ENCODE results near the gene NFATC2.

DNA sequence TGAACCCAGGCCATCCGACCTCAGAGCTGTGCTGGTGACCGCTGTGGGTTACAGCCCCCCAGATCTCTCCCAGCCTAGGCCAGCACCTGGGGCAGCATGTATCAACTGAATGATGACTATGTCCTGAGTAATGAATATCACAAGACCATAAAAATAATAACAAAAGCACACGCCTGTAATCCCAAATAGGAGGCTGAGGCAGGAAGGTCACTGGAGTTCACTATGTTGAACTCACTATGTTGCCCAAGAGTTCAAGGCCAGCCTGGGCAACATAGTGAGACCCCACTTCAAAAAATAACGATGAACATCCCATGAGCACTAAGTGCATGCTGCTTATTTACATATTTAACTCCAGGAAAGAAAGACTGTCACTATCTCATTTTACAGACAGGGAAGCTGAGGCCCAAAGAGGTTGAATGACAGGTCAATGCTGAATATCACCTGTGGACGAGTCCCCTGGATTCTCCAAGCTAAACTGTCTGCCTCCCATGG, 92.3 kb downstream of the NFATC2 start:
- TF ChIP-seq POLR2A (IDR thresholded peaks at IDR 0.05), result no peak
- TF ChIP-seq, protein P1, sequence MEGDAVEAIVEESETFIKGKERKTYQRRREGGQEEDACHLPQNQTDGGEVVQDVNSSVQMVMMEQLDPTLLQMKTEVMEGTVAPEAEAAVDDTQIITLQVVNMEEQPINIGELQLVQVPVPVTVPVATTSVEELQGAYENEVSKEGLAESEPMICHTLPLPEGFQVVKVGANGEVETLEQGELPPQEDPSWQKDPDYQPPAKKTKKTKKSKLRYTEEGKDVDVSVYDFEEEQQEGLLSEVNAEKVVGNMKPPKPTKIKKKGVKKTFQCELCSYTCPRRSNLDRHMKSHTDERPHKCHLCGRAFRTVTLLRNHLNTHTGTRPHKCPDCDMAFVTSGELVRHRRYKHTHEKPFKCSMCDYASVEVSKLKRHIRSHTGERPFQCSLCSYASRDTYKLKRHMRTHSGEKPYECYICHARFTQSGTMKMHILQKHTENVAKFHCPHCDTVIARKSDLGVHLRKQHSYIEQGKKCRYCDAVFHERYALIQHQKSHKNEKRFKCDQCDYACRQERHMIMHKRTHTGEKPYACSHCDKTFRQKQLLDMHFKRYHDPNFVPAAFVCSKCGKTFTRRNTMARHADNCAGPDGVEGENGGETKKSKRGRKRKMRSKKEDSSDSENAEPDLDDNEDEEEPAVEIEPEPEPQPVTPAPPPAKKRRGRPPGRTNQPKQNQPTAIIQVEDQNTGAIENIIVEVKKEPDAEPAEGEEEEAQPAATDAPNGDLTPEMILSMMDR (IDR thresholded peaks at IDR 0.05), result no peak
- TF ChIP-seq EP300 (IDR thresholded peaks at IDR 0.05), result no peak
